Tibial artery (tissue), 4 donors: ENCODE measurements around the gene P2RX2.

Source experiments
- DNase-seq, 2 donors: peaks; one replicate each; pipeline ENCODE4 v3.0.0-alpha.2; 2019
- H3K27ac ChIP-seq, 2 donors: fragments of 200-600 bp; sonication (generic) in 1 of 2; 1 replicate in 1 of 2; 2 replicates in 1 of 2; pipeline ENCODE4 v1.5.1; 2018 to 2019; ENCODE audit warnings: mild to moderate bottlenecking in 1 of 2
- H3K27me3 ChIP-seq, 2 donors: fragments of 200-600 bp; sonication (generic) in 1 of 2; one replicate each; pipeline versions ENCODE4 v1.5.1 to v1.6.0; 2016 to 2019
- H3K36me3 ChIP-seq, 3 donors: fragments of 200-600 bp; sonication (generic) in 2 of 3; one replicate each; pipeline ENCODE4 v1.5.1; 2016 to 2019; ENCODE audit warnings: mild to moderate bottlenecking in 2 of 3
- H3K4me1 ChIP-seq, 4 donors: fragments of 200-600 bp; sonication (generic) in 2 of 4; 1 replicate in 3 of 4; 2 replicates in 1 of 4; pipeline ENCODE4 v1.5.1; 2016 to 2019
- H3K4me3 ChIP-seq, 2 donors: fragments of 200-600 bp; sonication (generic) in 1 of 2; 1 replicate in 1 of 2; 2 replicates in 1 of 2; pipeline ENCODE4 v1.5.1; 2018 to 2019; ENCODE audit warnings: mild to moderate bottlenecking in 2 of 2
- H3K9me3 ChIP-seq, 3 donors: fragments of 200-600 bp; sonication (generic) in 1 of 3; one replicate each; pipeline ENCODE4 v1.5.1; 2016 to 2019
- intact Hi-C: fragments of 100-400 bp; cut with DNase I; formaldehyde crosslinking; loops from one replicate; pipeline ENCODE4 v1.15.0; 2023; ENCODE audit warnings: low total_unique reads
- TF ChIP-seq, protein P1 (sequence below), 2 experiments: fragments of 200-600 bp in 1 of 2; fragments of 450-650 bp in 1 of 2; IDR thresholded peaks; one replicate each; pipeline ENCODE4 v1.5.1; 2017 to 2019; ENCODE audit warnings: antibody characterized with exemption in 2 of 2, mild to moderate bottlenecking in 1 of 2, moderate library complexity in 1 of 2

P2RX2 gene

DNA sequence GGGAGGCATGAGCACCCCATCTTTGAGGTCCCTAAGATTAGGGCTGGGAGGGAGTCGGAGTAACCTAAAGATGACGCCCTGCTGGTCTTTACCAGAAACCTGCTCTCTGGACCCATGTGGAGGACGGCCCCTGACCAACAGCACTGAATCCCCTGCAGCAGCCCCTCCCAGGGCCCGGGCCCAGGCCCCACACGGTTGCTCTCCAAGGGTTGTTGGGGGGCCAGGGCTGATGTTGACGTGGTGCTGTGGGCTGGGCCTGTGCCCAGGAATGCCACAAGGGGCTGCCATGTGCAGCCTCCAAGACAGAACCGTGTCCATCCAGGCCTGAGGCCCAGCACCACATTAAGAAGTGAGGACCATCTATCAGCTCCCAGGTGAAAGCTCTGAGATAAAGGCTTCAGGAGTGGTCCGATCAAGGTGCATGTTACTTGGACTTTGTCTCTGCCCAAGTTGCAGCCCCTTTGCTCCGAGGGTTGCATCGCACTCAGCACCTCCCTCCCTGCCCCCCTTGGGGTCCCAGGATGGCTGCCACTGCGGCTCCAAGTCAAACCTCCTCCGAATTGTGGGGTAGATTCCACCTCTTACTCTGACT, 37.8 kb upstream of the P2RX2 start:
- no peaks in the 10 kb centered on the region for H3K9me3 ChIP-seq
- no peaks in the 10 kb centered on the region for H3K4me1 ChIP-seq
- H3K4me3 ChIP-seq: no peak overlapping the region
- no peak for DNase-seq
- H3K27ac ChIP-seq: no peak overlapping the region
- H3K36me3 ChIP-seq: peaks cover 0 to 88% (median 55%) of the 10 kb centered on the region in 3 donors
- intact Hi-C loops: no loop called here
- H3K27me3 ChIP-seq: no peaks in the 10 kb centered on the region
- TF ChIP-seq, protein P1, sequence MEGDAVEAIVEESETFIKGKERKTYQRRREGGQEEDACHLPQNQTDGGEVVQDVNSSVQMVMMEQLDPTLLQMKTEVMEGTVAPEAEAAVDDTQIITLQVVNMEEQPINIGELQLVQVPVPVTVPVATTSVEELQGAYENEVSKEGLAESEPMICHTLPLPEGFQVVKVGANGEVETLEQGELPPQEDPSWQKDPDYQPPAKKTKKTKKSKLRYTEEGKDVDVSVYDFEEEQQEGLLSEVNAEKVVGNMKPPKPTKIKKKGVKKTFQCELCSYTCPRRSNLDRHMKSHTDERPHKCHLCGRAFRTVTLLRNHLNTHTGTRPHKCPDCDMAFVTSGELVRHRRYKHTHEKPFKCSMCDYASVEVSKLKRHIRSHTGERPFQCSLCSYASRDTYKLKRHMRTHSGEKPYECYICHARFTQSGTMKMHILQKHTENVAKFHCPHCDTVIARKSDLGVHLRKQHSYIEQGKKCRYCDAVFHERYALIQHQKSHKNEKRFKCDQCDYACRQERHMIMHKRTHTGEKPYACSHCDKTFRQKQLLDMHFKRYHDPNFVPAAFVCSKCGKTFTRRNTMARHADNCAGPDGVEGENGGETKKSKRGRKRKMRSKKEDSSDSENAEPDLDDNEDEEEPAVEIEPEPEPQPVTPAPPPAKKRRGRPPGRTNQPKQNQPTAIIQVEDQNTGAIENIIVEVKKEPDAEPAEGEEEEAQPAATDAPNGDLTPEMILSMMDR (IDR thresholded peaks at IDR 0.05): no peak

DNA sequence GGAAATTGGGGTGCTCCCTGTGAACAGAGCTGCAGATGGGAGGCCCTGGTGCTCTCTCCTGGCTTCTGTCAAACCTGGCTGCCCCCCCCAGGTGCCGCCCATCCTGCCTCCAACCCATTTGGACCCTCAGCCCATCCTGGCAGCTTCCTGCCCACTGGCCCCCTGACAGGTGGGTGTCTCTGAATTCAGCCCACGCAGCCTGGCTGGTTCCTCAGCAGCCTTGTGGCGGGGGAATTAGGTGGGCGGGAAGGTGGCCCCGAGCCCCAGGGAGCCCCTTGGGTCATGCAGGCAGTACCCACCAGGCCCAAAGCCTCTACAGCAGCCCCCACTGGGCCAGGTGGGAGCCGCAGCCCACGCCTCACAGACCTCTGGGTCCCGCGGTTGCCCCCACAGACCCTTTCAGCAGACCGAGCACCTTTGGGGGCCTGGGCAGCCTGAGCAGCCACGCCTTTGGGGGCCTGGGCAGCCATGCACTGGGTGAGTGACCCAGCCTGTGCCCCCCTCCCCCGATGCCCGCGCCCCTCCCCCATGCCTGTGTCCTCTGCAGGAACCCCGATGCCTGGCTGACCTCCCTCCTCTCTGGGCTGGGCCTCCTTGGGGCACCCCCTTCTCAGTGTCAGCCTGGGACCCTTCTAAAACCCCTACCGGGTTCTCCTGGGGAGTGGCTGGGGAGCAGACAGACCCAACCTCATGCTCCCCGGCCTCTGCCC, 37.1 kb upstream of the P2RX2 start:
- no peak overlapping the region for H3K27ac ChIP-seq
- DNase-seq: no peak
- TF ChIP-seq, protein P1 (IDR thresholded peaks at IDR 0.05): no peak
- H3K27me3 ChIP-seq: no peaks in the 10 kb centered on the region
- no peaks in the 10 kb centered on the region for H3K4me1 ChIP-seq
- intact Hi-C loops: no loop called here
- H3K36me3 ChIP-seq: peaks cover 0 to 81% (median 50%) of the 10 kb centered on the region in 3 donors
- no peak overlapping the region for H3K4me3 ChIP-seq
- H3K9me3 ChIP-seq: no peaks in the 10 kb centered on the region

DNA sequence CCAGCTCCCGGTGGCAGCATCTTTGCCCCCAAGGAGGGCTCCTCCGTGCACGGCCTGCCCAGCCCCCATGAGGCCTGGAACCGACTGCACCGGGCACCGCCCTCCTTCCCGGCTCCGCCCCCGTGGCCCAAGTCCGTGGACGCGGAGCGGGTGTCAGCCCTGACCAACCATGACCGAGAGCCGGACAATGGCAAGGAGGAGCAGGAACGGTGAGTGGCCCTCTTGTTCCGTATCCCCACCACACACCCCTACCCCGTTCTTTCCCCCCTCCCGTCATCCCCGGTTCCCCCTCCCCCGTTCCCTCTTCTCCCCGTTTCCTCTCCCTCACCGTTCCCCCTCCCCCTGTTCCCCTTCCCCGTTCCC, 36.5 kb upstream of the P2RX2 start:
- intact Hi-C loops: no loop called here
- Histone ChIP-seq H3K27ac (no peak overlapping the region), H3K4me1 (no peaks in the 10 kb centered on the region), H3K27me3 (no peaks in the 10 kb centered on the region), H3K9me3 (no peaks in the 10 kb centered on the region), H3K4me3 (peak overlapping the region; percentile 23 to 39), H3K36me3 (peaks cover 0 to 76% (median 45%) of the 10 kb centered on the region in 3 donors)
- TF ChIP-seq, protein P1 (IDR thresholded peaks at IDR 0.05): no peak
- DNase-seq: peak; percentile 39 to 80

DNA sequence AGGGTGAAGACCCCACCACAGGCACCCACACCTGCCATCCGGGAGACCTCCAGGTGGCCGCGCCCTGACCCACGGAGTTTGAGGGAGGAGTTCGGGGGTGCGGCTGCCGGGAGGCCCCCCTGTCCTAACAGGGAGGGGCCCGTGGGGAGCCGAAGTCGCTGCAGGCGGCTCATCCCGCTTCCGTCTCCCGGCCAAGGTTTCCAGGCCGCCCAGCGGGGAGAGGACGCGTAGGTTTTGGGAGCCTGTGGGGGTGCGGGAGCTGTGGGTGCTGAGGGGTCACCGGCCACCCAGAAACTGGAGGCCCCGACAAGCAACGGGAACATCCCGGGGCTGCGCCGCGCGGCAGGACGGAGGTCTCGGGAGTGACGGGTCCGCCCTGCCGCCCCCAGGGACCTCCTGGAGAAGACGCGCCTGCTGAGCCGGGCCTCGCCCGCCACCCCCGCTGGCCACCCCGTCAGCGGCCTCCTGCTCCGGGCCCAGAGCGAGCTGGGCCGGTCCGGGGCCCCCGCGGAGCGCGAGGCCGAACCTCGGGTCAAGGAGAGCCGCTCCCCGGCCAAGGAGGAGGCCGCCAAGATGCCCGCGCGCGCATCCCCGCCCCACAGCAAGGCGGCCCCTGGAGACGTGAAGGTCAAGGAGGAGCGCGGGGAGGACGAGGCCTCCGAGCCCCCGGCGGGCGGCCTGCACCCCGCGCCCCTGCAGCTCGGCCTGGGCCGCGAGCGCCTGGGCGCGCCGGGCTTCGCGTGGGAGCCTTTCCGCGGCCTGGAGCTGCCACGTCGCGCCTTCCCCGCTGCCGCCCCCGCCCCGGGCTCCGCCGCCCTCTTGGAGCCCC, 35.8 kb upstream of the P2RX2 start:
- peak overlapping the region; percentile 23 to 39 for H3K4me3 ChIP-seq
- DNase-seq: no peak
- no peaks in the 10 kb centered on the region for H3K9me3 ChIP-seq
- peaks cover 0 to 68% (median 37%) of the 10 kb centered on the region in 3 donors for H3K36me3 ChIP-seq
- no peaks in the 10 kb centered on the region for H3K4me1 ChIP-seq
- intact Hi-C loops: no loop called here
- no peak overlapping the region for H3K27ac ChIP-seq
- H3K27me3 ChIP-seq: no peaks in the 10 kb centered on the region
- TF ChIP-seq, protein P1 (IDR thresholded peaks at IDR 0.05): no peak

DNA sequence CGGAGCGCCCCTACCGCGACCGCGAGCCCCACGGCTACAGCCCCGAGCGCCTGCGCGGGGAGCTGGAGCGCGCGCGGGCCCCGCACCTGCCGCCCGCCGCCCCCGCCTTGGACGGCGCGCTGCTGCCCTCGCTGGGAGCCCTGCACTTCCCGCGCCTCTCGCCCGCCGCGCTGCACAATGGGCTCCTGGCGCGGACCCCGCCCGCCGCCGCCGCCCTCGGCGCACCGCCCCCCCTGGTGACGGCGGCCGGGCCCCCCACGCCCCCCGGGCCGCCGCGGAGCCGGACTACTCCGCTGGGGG, 35.2 kb upstream of the P2RX2 start:
- H3K36me3 ChIP-seq: peaks cover 0 to 63% (median 32%) of the 10 kb centered on the region in 3 donors

More for the DNA sequence above, 35.2 kb upstream of the P2RX2 start:
- Histone ChIP-seq H3K27ac (no peak overlapping the region), H3K4me1 (no peaks in the 10 kb centered on the region), H3K4me3 (no peak overlapping the region), H3K27me3 (no peaks in the 10 kb centered on the region), H3K9me3 (no peaks in the 10 kb centered on the region)
- TF ChIP-seq, protein P1 (IDR thresholded peaks at IDR 0.05): no peak
- intact Hi-C loops: no loop called here
- DNase-seq: no peak
